Measurements from ENCODE around the gene RPS15. TPM values are rescaled to one million over a fixed set of nuclear protein-coding genes. Genes with fewer than 3 reads are reported as not detected.

RPS15 gene
- total RNA-seq, 2 donors from 2014 or later, result 1,055 to 1,445 TPM

DNA sequence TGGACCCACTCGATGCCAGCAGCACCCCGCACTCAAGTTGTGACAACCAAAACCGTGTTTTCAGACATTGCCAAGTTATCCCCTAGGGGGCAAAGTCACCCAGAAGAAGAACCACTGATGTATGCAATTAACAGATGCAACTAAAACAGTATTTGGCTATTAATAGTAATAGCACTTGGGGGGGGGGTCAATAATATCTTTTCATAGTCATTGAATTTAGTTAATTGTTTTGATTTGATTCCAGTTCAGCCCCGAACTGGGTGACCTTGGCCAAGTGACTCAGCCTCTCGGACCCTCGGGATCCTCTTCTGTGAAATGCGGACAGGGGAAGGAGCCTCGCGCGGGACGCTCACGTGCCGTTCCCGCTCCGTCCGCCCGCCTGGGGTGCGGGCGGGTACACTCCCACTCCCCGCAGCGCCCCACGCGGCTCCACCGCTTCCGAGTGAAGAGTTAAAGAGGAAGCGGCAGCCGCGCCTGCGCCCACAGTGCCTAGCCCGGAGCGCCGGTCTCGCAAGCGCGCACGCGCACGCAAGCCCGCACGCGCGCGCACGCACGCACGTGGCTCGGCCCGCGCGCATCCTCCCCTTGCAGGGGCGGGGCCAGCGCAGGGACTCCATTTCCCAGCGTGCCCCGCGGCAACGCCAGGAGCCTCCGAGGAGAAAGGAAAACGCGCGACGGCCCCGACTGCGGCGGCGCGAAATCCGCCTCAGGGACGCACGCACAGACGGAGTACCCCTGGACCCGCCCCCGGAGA lies 31.2 kb upstream of the RPS15 start:
- peak overlapping the region; percentile 53 to 58 for H3K9ac ChIP-seq (ENCODE audit: low read depth in 2 of 2, low read length in 2 of 2)
- TF ChIP-seq, protein P1, sequence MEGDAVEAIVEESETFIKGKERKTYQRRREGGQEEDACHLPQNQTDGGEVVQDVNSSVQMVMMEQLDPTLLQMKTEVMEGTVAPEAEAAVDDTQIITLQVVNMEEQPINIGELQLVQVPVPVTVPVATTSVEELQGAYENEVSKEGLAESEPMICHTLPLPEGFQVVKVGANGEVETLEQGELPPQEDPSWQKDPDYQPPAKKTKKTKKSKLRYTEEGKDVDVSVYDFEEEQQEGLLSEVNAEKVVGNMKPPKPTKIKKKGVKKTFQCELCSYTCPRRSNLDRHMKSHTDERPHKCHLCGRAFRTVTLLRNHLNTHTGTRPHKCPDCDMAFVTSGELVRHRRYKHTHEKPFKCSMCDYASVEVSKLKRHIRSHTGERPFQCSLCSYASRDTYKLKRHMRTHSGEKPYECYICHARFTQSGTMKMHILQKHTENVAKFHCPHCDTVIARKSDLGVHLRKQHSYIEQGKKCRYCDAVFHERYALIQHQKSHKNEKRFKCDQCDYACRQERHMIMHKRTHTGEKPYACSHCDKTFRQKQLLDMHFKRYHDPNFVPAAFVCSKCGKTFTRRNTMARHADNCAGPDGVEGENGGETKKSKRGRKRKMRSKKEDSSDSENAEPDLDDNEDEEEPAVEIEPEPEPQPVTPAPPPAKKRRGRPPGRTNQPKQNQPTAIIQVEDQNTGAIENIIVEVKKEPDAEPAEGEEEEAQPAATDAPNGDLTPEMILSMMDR (IDR thresholded peaks at IDR 0.05), result peak; percentile 18
- H3K27ac ChIP-seq, result peak overlapping the region; percentile 77
- no peaks in the 10 kb centered on the region for H3K36me3 ChIP-seq
- intact Hi-C loops (cut with DNase I), result no loop called here
- DNase-seq, result peak; percentile 99
- no peaks in the 10 kb centered on the region for H3K27me3 ChIP-seq
- peaks cover 31% of the 10 kb centered on the region for H3K4me1 ChIP-seq
- peak overlapping the region; percentile 50 for H3K4me3 ChIP-seq
- no peaks in the 10 kb centered on the region for H3K9me3 ChIP-seq

DNA sequence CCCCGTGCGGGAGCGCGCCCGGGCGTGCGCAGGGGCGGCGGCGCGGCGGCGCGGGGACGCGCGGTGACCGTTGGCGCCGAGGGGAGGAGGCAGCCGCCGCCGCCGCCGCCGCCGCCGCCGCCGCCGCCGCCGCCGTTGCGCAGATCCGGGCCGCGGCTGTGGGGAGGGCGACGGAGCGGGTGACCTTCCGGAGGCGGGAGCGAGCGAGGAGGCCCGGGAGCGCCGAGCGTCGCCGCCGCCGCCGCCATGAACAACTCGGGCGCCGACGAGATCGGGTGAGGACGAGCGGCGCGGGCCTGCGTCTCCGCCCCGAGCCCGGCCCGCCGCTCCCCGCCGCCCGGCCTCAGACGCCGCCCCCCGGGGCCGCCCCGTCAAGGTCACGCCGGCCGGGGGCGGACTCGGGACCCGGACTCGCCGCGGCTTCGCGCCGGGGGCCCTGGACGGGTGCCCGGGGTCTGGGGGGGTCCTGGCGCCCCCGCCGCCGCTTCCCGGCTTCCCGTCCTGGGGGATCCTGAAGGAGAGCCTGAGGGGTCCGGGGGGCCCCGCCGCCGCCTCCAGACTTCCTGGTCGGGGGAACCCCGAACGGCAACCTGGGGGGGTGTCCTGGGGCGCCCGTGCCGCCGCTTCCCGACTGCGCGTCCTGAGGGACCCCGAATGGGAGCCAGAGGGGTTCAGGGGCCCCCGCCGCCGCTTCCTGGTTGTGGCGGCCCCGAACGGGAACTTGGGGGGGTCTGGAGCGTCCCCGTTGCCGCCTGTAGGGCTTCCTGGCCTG lies 30.5 kb upstream of the RPS15 start, which contains the start of gene DAZAP1:
Gene DAZAP1, plus strand, starts transcription at position 59 of the 772 bp plus-strand sequence. Its CDS starts 188 bp downstream, at position 247.
- H3K4me1 ChIP-seq, result peaks cover 31% of the 10 kb centered on the region
- H3K27me3 ChIP-seq, result no peaks in the 10 kb centered on the region
- peak; percentile 42 for DNase-seq
- peak within 1 kb of the TSS; percentile 89 for H3K27ac ChIP-seq
- peak within 1 kb of the TSS; percentile 99 for H3K4me3 ChIP-seq
- TF ChIP-seq, protein P1 (IDR thresholded peaks at IDR 0.05), result no peak
- intact Hi-C loops (cut with DNase I), result no loop called here
- no peaks in the 10 kb centered on the region for H3K36me3 ChIP-seq
- peak within 1 kb of the TSS; percentile 93 to 94 for H3K9ac ChIP-seq (ENCODE audit: low read depth in 2 of 2, low read length in 2 of 2)
- no peaks in the 10 kb centered on the region for H3K9me3 ChIP-seq

DNA sequence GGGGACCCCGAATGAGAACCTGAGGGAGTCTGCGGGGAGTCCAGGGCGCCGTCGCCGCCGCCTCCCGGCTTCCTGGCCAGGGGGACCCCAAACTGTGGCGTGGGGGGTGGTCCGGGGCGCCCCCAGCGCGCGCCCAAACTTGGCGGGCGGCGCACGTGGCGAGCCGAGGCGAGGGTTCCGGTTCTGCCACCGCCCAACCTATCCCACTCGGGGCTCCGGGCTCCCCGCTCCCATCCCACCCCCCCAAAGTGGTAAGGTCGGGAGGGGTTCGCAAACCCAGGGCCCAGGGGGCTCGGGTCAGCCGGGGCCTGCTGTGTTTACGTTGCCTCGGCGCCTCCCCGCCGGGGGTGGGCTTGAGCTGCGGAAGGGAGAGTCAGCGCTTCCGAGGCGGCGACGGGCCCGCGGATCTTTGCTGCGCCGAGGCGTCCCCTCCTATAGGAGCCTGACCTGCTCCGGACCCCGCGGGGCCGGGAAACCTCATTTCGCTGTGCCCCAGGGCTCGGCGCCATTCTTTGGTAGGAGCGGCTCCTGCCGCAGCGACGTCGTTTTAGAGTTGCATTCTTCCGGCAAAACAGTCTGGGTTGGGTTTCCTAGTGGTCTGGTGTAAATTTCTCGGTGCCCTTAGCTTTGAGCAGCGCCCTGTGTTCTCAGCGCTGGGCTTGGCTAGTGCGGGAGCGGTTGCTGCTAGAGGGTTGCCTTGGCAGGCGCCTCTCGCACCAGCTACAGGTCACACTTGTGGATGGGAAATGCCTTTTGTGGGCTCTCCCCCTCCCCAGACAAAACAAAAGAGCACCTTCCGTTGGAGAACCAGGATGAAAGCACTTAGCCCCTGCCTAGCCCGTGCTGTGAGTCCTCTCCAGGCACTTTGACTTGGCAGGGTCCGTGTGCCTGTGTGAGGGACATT lies 29.6 kb upstream of the RPS15 start:
- H3K4me1 ChIP-seq, result peaks cover 31% of the 10 kb centered on the region
- no peaks in the 10 kb centered on the region for H3K36me3 ChIP-seq
- no peaks in the 10 kb centered on the region for H3K27me3 ChIP-seq
- TF ChIP-seq, protein P1 (IDR thresholded peaks at IDR 0.05), result no peak
- no peaks in the 10 kb centered on the region for H3K9me3 ChIP-seq
- H3K27ac ChIP-seq, result peak overlapping the region; percentile 89
- peak; percentile 50 for DNase-seq
- H3K4me3 ChIP-seq, result peak overlapping the region; percentile 99
- intact Hi-C loops (cut with DNase I), result no loop called here
- H3K9ac ChIP-seq (ENCODE audit: low read depth in 2 of 2, low read length in 2 of 2), result peak overlapping the region; percentile 93 to 94

DNA sequence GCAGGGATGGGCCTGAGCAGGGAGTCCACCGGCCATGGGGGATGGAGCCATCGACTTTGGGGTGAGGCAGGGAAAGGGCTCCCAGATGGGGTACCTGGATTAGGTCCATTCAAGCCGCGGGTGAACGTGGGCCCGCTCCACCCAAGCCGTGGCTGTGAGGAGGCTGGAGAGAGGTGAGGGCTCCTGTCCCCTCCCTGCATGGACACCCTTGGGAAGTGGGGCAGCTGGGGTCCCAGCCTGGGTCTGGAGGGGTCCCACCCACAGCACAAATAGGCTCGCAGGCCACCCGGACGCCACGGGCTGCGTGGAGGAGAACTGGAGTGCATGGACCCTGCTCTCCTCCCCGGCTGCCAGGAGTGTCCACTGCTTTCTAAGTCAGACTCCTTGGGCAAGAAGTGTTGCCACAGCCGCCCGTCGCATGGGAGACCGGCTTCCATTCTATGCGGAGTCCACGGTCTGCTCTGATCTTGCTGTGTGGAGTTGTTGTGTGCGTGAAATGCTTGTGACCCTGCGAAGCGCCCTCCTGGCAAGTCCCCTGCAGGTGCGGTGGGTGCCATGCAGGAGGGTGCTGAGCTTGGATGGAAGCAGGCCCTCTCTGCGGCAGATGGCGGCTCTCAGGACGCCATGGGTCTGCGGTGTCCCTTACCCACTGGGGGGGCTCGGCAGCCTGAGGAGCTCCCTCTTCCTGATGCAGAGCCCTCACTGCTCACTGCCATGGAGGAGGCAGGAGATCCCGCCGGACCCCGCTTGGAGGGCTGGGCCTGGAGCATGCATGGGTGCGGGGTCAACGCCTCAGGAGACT lies 28.8 kb upstream of the RPS15 start:
- Histone ChIP-seq H3K36me3 (no peaks in the 10 kb centered on the region), H3K27me3 (no peaks in the 10 kb centered on the region), H3K4me3 (peak overlapping the region; percentile 99), H3K4me1 (peaks cover 32% of the 10 kb centered on the region), H3K9me3 (no peaks in the 10 kb centered on the region), H3K27ac (peak overlapping the region; percentile 89), H3K9ac (ENCODE audit: low read depth in 2 of 2, low read length in 2 of 2) (peak overlapping the region; percentile 93 to 94)
- TF ChIP-seq, protein P1 (IDR thresholded peaks at IDR 0.05), result no peak
- no peak for DNase-seq
- intact Hi-C loops (cut with DNase I), result no loop called here
